ENCODE data around the gene GSTT4. TPM values are rescaled to one million over a fixed set of nuclear protein-coding genes. Genes with fewer than 3 reads are reported as not detected.

Gene GSTT4
- polyA plus RNA-seq, 2 of the 4 experiments (the other 2 are of a cell fraction), result not detected

DNA sequence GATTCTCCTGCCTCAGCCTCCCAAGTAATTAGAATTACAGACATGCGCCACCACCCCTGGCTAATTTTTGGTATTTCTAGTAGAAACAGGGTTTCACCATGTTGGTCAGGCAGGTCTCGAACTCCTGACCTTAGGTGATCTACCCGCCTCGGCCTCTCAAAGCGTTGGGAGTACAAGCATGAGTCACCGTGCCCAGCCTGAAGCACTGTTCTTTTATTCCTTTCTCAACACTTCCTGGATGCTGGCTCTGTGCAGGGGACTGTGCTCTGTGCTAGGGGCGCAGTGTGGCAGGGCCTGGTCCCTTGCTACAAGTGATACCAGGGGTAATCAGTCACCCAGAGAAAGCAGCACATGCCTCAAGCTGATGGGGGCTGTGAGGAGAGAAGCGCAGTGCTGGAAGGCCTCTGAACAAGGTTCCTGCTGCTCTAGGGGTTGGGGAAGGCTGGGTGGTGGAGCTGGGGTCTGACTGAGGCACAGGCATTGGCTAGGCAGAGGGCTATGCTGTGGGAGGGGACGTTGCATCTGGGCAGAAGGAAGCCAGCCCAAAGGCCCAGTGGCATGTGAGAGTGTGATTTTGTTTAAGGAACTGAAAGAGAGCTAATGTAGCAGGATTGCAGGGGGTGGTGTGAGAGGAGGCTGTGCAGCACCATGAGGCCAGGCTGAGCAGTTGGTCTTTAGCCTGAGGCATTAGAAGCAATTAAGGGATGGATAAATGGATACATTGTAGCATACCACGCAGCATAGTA lies 48.4 kb upstream of the GSTT4 start:
- no peak overlapping the region for H3K4me3 ChIP-seq
- H3K9me3 ChIP-seq, result no peaks in the 10 kb centered on the region
- ATAC-seq (no peak), DNase-seq (ENCODE audit: low read depth in 1 of 2, low spot score in 1 of 2) (no peak), FAIRE-seq (no peak)
- ChIA-PET POLR2A (no interaction called here), CTCF (interaction anchor here (1.0 to 1.6 kb wide), 3 partner anchors 9 to 194 kb away, joined by 3 read pairs; no protein-coding TSS in a partner anchor)
- TF ChIP-seq FOXS1 (CRISPR knock-in tag; IDR thresholded peaks at IDR 0.05), result no peak
- no peak for TF ChIP-seq HEYL (CRISPR knock-in tag; IDR thresholded peaks at IDR 0.05)
- TF ChIP-seq, protein P1, sequence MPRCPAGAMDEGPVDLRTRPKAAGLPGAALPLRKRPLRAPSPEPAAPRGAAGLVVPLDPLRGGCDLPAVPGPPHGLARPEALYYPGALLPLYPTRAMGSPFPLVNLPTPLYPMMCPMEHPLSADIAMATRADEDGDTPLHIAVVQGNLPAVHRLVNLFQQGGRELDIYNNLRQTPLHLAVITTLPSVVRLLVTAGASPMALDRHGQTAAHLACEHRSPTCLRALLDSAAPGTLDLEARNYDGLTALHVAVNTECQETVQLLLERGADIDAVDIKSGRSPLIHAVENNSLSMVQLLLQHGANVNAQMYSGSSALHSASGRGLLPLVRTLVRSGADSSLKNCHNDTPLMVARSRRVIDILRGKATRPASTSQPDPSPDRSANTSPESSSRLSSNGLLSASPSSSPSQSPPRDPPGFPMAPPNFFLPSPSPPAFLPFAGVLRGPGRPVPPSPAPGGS (IDR thresholded peaks at IDR 0.05), result no peak
- no peak for TF ChIP-seq FOSL2 (IDR thresholded peaks at IDR 0.05)
- TF ChIP-seq FOSL2 (CRISPR knock-in tag; IDR thresholded peaks at IDR 0.05), result no peak
- TF ChIP-seq JUNB (IDR thresholded peaks at IDR 0.05), result no peak
- TF ChIP-seq PBX3 (IDR thresholded peaks at IDR 0.05), result no peak
- TF ChIP-seq CBX2 (IDR thresholded peaks at IDR 0.05; ENCODE audit: borderline replicate concordance, low read depth), result no peak
- TF ChIP-seq SREBF2 (IDR thresholded peaks at IDR 0.05), result no peak
- no peak for TF ChIP-seq MYC (IDR thresholded peaks at IDR 0.05; ENCODE audit: borderline replicate concordance, low read length)
- no peak for TF ChIP-seq HOXA7 (CRISPR knock-in tag; IDR thresholded peaks at IDR 0.05)
- TF ChIP-seq HMGXB4 (CRISPR knock-in tag; IDR thresholded peaks at IDR 0.05; ENCODE audit: borderline replicate concordance), result no peak
- TF ChIP-seq ZSCAN20 (CRISPR knock-in tag; IDR thresholded peaks at IDR 0.05), result no peak
- H3K27ac ChIP-seq, result no peak overlapping the region
- H3K4me2 ChIP-seq, result no peak overlapping the region
- no peaks in the 10 kb centered on the region for H3K4me1 ChIP-seq
- WGBS (ENCODE audit: missing lambda C conversion rate), result 73% methylated on average over 9 of the region's 10 CpGs

- ChIA-PET CTCF (no interaction called here), POLR2A (no interaction called here)
- H3K4me3 ChIP-seq, result no peak overlapping the region
- no peaks in the 10 kb centered on the region for H3K9me3 ChIP-seq
- H3K4me2 ChIP-seq, result no peak overlapping the region
- WGBS (ENCODE audit: missing lambda C conversion rate), result 83% methylated on average over 4 of the region's 4 CpGs
- DNase-seq (ENCODE audit: low read depth in 1 of 2, low spot score in 1 of 2) (no peak), FAIRE-seq (no peak), ATAC-seq (no peak)
- H3K27ac ChIP-seq, result no peak overlapping the region
- no peaks in the 10 kb centered on the region for H3K4me1 ChIP-seq
- TF ChIP-seq, protein P2, sequence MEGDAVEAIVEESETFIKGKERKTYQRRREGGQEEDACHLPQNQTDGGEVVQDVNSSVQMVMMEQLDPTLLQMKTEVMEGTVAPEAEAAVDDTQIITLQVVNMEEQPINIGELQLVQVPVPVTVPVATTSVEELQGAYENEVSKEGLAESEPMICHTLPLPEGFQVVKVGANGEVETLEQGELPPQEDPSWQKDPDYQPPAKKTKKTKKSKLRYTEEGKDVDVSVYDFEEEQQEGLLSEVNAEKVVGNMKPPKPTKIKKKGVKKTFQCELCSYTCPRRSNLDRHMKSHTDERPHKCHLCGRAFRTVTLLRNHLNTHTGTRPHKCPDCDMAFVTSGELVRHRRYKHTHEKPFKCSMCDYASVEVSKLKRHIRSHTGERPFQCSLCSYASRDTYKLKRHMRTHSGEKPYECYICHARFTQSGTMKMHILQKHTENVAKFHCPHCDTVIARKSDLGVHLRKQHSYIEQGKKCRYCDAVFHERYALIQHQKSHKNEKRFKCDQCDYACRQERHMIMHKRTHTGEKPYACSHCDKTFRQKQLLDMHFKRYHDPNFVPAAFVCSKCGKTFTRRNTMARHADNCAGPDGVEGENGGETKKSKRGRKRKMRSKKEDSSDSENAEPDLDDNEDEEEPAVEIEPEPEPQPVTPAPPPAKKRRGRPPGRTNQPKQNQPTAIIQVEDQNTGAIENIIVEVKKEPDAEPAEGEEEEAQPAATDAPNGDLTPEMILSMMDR (IDR thresholded peaks at IDR 0.05), result no peak
Measured at GRCh38 chr22:24051568-24051967, 46.3 kb upstream of the GSTT4 start.

DNA sequence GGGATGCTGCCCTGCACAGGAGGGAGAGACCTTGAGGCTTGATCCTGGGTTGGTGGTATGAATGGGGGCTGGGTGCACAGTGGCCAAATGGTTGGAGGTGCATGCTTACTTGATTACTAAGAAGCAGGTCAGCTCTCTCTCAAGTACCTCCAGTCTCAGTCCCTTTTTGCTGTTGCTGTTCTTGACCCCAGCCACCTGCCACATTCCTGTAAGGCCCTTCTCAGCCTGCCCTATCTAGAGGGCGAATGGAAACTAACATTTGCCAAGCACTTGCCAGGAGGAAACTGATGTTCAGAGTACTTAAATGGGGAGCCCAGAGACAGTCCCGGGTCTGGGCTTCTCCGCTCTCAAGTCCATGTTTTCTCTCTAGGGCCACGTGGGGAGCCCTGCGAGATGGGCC lies 45.8 kb upstream of the GSTT4 start:
- no peak overlapping the region for H3K4me2 ChIP-seq
- H3K4me3 ChIP-seq, result no peak overlapping the region
- H3K9me3 ChIP-seq, result no peaks in the 10 kb centered on the region
- POLR2A ChIA-PET, result no interaction called here
- DNase-seq (ENCODE audit: low read depth in 1 of 2, low spot score in 1 of 2), result no peak
- no peak overlapping the region for H3K27ac ChIP-seq
- CTCF ChIA-PET, result no interaction called here
- ATAC-seq, result no peak
- FAIRE-seq, result no peak
- WGBS (ENCODE audit: missing lambda C conversion rate), result 84% methylated on average over 5 of the region's 5 CpGs
- H3K4me1 ChIP-seq, result no peaks in the 10 kb centered on the region
- TF ChIP-seq EHMT2 (IDR thresholded peaks at IDR 0.05; ENCODE audit: low read depth), result no peak
- TF ChIP-seq ZFP36 (IDR thresholded peaks at IDR 0.05; ENCODE audit: borderline replicate concordance, partially characterized antibody), result no peak
- TF ChIP-seq HMGXB4 (CRISPR knock-in tag; IDR thresholded peaks at IDR 0.05; ENCODE audit: borderline replicate concordance), result no peak
- TF ChIP-seq NPAS2 (CRISPR knock-in tag; IDR thresholded peaks at IDR 0.05; ENCODE audit: borderline replicate concordance), result no peak
- no peak for TF ChIP-seq RARB (CRISPR knock-in tag; IDR thresholded peaks at IDR 0.05)
- TF ChIP-seq ZC3H11A (IDR thresholded peaks at IDR 0.05), result no peak
- TF ChIP-seq SREBF2 (IDR thresholded peaks at IDR 0.05), result no peak
- TF ChIP-seq KDM1A (IDR thresholded peaks at IDR 0.05; ENCODE audit: low read depth), result no peak
- no peak for TF ChIP-seq RCOR1 (IDR thresholded peaks at IDR 0.05; ENCODE audit: low read depth, low read length)
- no peak for TF ChIP-seq HOXA7 (CRISPR knock-in tag; IDR thresholded peaks at IDR 0.05)
- TF ChIP-seq E2F6 (IDR thresholded peaks at IDR 0.05; ENCODE audit: borderline replicate concordance, low read depth), result no peak
- no peak for TF ChIP-seq TP53 (CRISPR knock-in tag; IDR thresholded peaks at IDR 0.05)
- TF ChIP-seq, protein P3, sequence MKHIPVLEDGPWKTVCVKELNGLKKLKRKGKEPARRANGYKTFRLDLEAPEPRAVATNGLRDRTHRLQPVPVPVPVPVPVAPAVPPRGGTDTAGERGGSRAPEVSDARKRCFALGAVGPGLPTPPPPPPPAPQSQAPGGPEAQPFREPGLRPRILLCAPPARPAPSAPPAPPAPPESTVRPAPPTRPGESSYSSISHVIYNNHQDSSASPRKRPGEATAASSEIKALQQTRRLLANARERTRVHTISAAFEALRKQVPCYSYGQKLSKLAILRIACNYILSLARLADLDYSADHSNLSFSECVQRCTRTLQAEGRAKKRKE (CRISPR knock-in tag; IDR thresholded peaks at IDR 0.05; ENCODE audit: low read depth), result no peak

All from A549 (cell line).